GM12878 (cell line): ENCODE results near the gene SIPA1. TPM values are rescaled to one million over a fixed set of nuclear protein-coding genes. Genes with fewer than 3 reads are reported as not detected.
A peak's percentile ranks its signal among the peaks of the same experiment; 100 is the strongest.

Experiments used
- ATAC-seq: fragments of 200-7000 bp; cut with Tn5 transposase; 3 replicates; pipeline ENCODE4 v1.9.1; 2020; ENCODE audit warnings: mild to moderate bottlenecking, moderate library complexity
- BruUV-seq: library from RNA; stranded (reverse); fragments of 400-500 nt; replicated peaks from 2 replicates; lab custom pipeline; 2021; lab: Mats Ljungman, UMichigan
- CTCF ChIA-PET: fragments of 300-600 bp; sonication (Branson Sonifier 250); formaldehyde crosslinking; extraction: SDS; loops from one replicate; lab custom pipeline; 2021; ENCODE audit warnings: inconsistent platforms; lab: Yijun Ruan, JAX
- POLR2A ChIA-PET: fragments of 350-600 bp; formaldehyde crosslinking; extraction: SDS; loops from one replicate; lab custom pipeline; 2021; ENCODE audit warnings: inconsistent platforms; lab: Charles Lee
- RAD21 ChIA-PET: fragments of 300-600 bp; sonication (Branson Sonifier 250); formaldehyde crosslinking; loops from one replicate; lab custom pipeline; 2023; ENCODE audit warnings: antibody characterized with exemption; ENCODE audit not compliant: unreplicated experiment; lab: Charles Lee
- SMC1A ChIA-PET: fragments of 300-600 bp; sonication (Branson Sonifier 250); formaldehyde crosslinking; loops from one replicate; lab custom pipeline; 2023; ENCODE audit not compliant: unreplicated experiment, uncharacterized antibody; lab: Charles Lee
- DNase-seq: peaks from one replicate; pipeline ENCODE4 v3.0.0-alpha.2; 2011; ENCODE audit warnings: low read depth, low spot score
- FAIRE-seq: peaks from 3 replicates; lab custom pipeline; 2011; peaks lifted over from hg19 to GRCh38; lab: Jason Lieb, UNC
- H2AFZ ChIP-seq: 2 replicates; pipeline ENCODE4 v1.6.0; 2011; ENCODE audit warnings: low read depth, low read length, control low read depth; ENCODE audit not compliant: control insufficient read depth
- H3K27ac ChIP-seq: 2 replicates; pipeline ENCODE4 v1.5.1; 2011; ENCODE audit warnings: control low read depth; ENCODE audit not compliant: control insufficient read depth, insufficient read depth
- H3K27me3 ChIP-seq, 2 experiments: replicated peaks in 1 of 2; 2 replicates each; pipeline versions ENCODE4 v1.6.0 to v1.6.1; 2011; ENCODE audit warnings: low read length in 1 of 2; ENCODE audit not compliant: control insufficient read depth in 2 of 2, insufficient read depth in 2 of 2
- H3K36me3 ChIP-seq, 2 experiments: 2 replicates each; pipeline ENCODE4 v1.5.1; 2011; ENCODE audit warnings: low read length in 1 of 2; ENCODE audit not compliant: control insufficient read depth in 2 of 2, insufficient read depth in 2 of 2
- H3K4me1 ChIP-seq: 2 replicates; pipeline ENCODE4 v1.6.1; 2011; ENCODE audit warnings: mild to moderate bottlenecking, low read length, moderate library complexity, mixed read lengths; ENCODE audit not compliant: control insufficient read depth, insufficient read depth
- H3K4me2 ChIP-seq: 2 replicates; pipeline ENCODE4 v1.6.0; 2011; ENCODE audit warnings: control low read depth; ENCODE audit not compliant: control insufficient read depth, insufficient read depth
- H3K4me3 ChIP-seq: fragments of 200-600 bp; sonication (generic); 2 replicates; pipeline ENCODE4 v1.5.1; 2016
- H3K79me2 ChIP-seq: 2 replicates; pipeline ENCODE4 v1.6.0; 2011; ENCODE audit warnings: low read length; ENCODE audit not compliant: control insufficient read depth, insufficient read depth
- H3K9ac ChIP-seq: 2 replicates; pipeline ENCODE4 v1.8.0; 2011; ENCODE audit warnings: low read length, control low read depth, mixed read lengths; ENCODE audit not compliant: control insufficient read depth, insufficient read depth
- H3K9me3 ChIP-seq: replicated peaks from 3 replicates; pipeline ENCODE4 v1.5.1; 2011; ENCODE audit warnings: mild to moderate bottlenecking, low read length; ENCODE audit not compliant: control insufficient read depth, insufficient read depth
- H4K20me1 ChIP-seq: 2 replicates; pipeline ENCODE4 v1.6.0; 2011; ENCODE audit not compliant: control insufficient read depth, insufficient read depth
- CBX5 ChIP-seq: sonication (generic); IDR thresholded peaks from 2 replicates; pipeline ENCODE4 v1.6.1; 2016; ENCODE audit warnings: low read depth, moderate library complexity, mild to moderate bottlenecking, inconsistent platforms
- EGR1 ChIP-seq, 2 experiments: IDR thresholded peaks; 1 replicate in 1 of 2; 2 replicates in 1 of 2; pipeline ENCODE4 v1.6.1; 2011 to 2012; ENCODE audit warnings: low read depth in 2 of 2, low read length in 2 of 2, borderline replicate concordance in 1 of 2, mild to moderate bottlenecking in 1 of 2, moderate library complexity in 1 of 2
- FOS ChIP-seq: IDR thresholded peaks from 3 replicates; pipeline ENCODE4 v1.6.1; 2011; ENCODE audit warnings: borderline replicate concordance; ENCODE audit not compliant: insufficient read length; ENCODE audit errors: extremely low read depth
- HCFC1 ChIP-seq: fragments of 150-350 bp; IDR thresholded peaks from 2 replicates; pipeline ENCODE4 v1.6.1; 2014; ENCODE audit warnings: low read length
- JUND ChIP-seq: IDR thresholded peaks from 2 replicates; pipeline ENCODE4 v1.6.1; 2012; ENCODE audit warnings: low read depth, mild to moderate bottlenecking, low read length, improper control_type of control experiment, moderate library complexity
- MYC ChIP-seq: IDR thresholded peaks from 2 replicates; pipeline ENCODE4 v1.6.1; 2011; ENCODE audit warnings: mild to moderate bottlenecking, low read length, moderate library complexity, inconsistent platforms; ENCODE audit not compliant: insufficient read depth, insufficient replicate concordance, insufficient read length, severe bottlenecking
- POU2F2 ChIP-seq: IDR thresholded peaks from 3 replicates; pipeline ENCODE4 v1.6.1; 2011; ENCODE audit warnings: low read depth, mild to moderate bottlenecking, low read length, borderline replicate concordance
- RAD51 ChIP-seq: fragments of 450-650 bp; IDR thresholded peaks from 2 replicates; pipeline ENCODE4 v1.6.1; 2016; ENCODE audit warnings: moderate library complexity, mild to moderate bottlenecking, inconsistent platforms
- SREBF1 ChIP-seq: IDR thresholded peaks from 2 replicates; pipeline ENCODE4 v1.6.1; 2012; ENCODE audit warnings: mild to moderate bottlenecking, low read length
- TCF12 ChIP-seq: IDR thresholded peaks from 2 replicates; pipeline ENCODE4 v1.6.1; 2011; ENCODE audit warnings: low read depth, mild to moderate bottlenecking, low read length
- TCF3 ChIP-seq: IDR thresholded peaks from 2 replicates; pipeline ENCODE4 v1.6.1; 2012; ENCODE audit warnings: low read depth, mild to moderate bottlenecking, low read length, borderline replicate concordance; ENCODE audit not compliant: insufficient read depth
- ZBED1 ChIP-seq: IDR thresholded peaks from 2 replicates; pipeline ENCODE4 v1.6.1; 2016; ENCODE audit warnings: borderline replicate concordance
- ZNF274 ChIP-seq: IDR thresholded peaks from one replicate; pipeline ENCODE4 v1.8.0; 2011; ENCODE audit not compliant: insufficient read length, insufficient read depth
- ZZZ3 ChIP-seq: IDR thresholded peaks from 2 replicates; pipeline ENCODE4 v1.6.1; 2011; ENCODE audit warnings: low read depth; ENCODE audit not compliant: control insufficient read depth, insufficient read length
- WGBS: methylation state at CpG from one replicate; pipeline ENCODE4 v1.1.6; 2016; ENCODE audit warnings: low lambda C conversion rate; ENCODE audit not compliant: insufficient replicate concordance, insufficient coverage; ENCODE audit errors: missing lambda C conversion rate; 5-methylcytosine and 5-hydroxymethylcytosine counted together
- in situ Hi-C: fragments of 300-500 bp; cut with MboI; formaldehyde crosslinking; loops from 9 replicates; pipeline ENCODE4 v1.14.3; 2018; ENCODE audit warnings: mixed read lengths
- intact Hi-C: fragments of 100-400 bp; cut with micrococcal nuclease; formaldehyde crosslinking; loops from one replicate; pipeline ENCODE4 v1.14.2; 2022; ENCODE audit not compliant: unreplicated experiment
- polyA plus RNA-seq, 11 experiments: library from polyadenylated mRNA; depleted of rRNA in 4 of 11; unstranded in 6 of 11; stranded (reverse) in 5 of 11; fragments of >200 nt; fragmentation: Nextera tagmentation in 4 of 11; fragmentation: Illumina TruSeq in 1 of 11; extraction: Ambion mirVana in 4 of 11; extraction: Trizol in 1 of 11; gene quantifications; 1 replicate in 1 of 11; 2 replicates in 10 of 11; pipeline versions ENCODE4 v1.2.1 to v1.2.3, GENCODE V29; 2011 to 2016; ENCODE audit warnings: inconsistent platforms in 2 of 11, missing spikeins in 2 of 11, low read depth in 1 of 11
- total RNA-seq, 4 experiments: library from RNA; depleted of rRNA in 3 of 4; stranded (reverse); fragments of >200 nt in 3 of 4; fragmentation: Illumina TruSeq in 1 of 4; extraction: Trizol in 1 of 4; gene quantifications; 2 replicates each; pipeline versions ENCODE4 v1.2.1 to v1.2.3, GENCODE V29; 2013 to 2021
- TF ChIP-seq, protein P1 (sequence below): fragments of 450-650 bp; conservative IDR thresholded peaks from 2 replicates; pipeline ENCODE4 v1.6.1; 2017; ENCODE audit warnings: mild to moderate bottlenecking, moderate library complexity
- TF ChIP-seq, protein P2 (sequence below): fragments of 450-650 bp; IDR thresholded peaks from 2 replicates; pipeline ENCODE4 v1.6.1; 2018; ENCODE audit warnings: borderline replicate concordance, mild to moderate bottlenecking; ENCODE audit not compliant: partially characterized antibody

SIPA1 gene
- total and polyA plus RNA-seq, 10 of the 15 experiments (the other 5 are each of a cell fraction or from before 2014, with no cell fraction given) = 1.0 to 139 (median 33.4) TPM

DNA sequence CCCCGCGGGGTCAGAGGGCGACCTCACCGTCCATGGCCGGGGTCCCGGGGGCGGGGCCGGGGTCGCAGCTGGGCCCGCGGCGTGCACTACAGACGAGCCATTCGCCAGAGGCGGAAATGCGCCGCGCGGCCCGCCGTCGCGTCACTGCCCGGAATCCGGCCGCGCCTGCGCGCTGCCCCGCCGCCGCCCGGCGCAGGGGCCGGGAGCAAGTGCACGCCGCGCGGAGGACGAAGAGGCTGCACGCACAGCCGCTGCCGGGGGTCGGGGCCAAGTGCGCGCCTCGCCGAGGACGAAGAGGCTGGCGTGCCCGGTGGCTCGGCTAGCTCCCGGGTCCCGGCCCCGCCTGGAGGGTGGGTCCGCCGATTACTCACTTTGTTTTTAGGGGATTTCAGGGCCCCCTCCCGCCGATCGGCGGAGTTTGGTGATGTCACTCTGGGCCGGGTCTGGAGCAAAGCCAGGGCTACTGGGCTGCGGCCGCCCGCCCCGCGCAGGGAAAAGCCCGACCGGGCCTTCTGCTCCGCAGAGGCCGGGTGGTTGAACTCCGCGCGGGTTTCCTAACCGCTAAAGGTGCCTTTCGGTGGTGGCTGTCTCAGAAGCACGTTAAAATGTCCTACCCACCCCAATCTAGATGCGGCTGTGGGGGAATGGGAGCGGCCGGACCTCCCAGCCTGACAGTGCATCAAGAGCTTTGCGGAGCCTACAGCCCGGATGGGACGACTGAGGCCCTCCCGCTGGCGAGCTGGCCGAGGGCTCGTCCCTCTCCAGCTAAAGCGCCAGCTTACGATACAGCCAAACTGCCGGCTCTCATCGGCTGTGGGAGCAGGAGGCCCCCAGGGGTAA lies 25.1 kb downstream of the SIPA1 start, which contains the start of gene RELA (continued):
- TF ChIP-seq ZZZ3 = no peak
- no peak for TF ChIP-seq SREBF1
- TF ChIP-seq CBX5 = no peak
- TF ChIP-seq MYC = peak; percentile 69
- peak in 1 of 2 experiments; percentile 35; a peak in 1 of 3 replicates for TF ChIP-seq EGR1 (IDR thresholded peaks at IDR 0.05; ENCODE audit: borderline replicate concordance in 1 of 2, low read depth in 2 of 2, low read length in 2 of 2)
- peak; percentile 39; the same call in 1 of the 2 replicates for TF ChIP-seq HCFC1
- no peak; the same call in none of the 2 replicates for TF ChIP-seq TCF12
- TF ChIP-seq, all 136 proteins: peak for 58

- Histone ChIP-seq H4K20me1 (no peaks in the 10 kb centered on the region; the same call in none of the 2 replicates), H3K79me2 (peaks cover 26% of the 10 kb centered on the region), H3K9me3 (no peaks in the 10 kb centered on the region), H3K27ac (peak overlapping the region; percentile 98), H3K36me3 (peaks cover 7 to 8% of the 10 kb centered on the region in 2 experiments; a peak in 3 of 4 replicates), H3K4me2 (peak overlapping the region; percentile 83), H3K27me3 (no peaks in the 10 kb centered on the region), H3K9ac (peak overlapping the region; percentile 98), H2AFZ (no peak overlapping the region), H3K4me1 (peaks cover 9% of the 10 kb centered on the region), H3K4me3 (peak overlapping the region; percentile 91)
- intact Hi-C loops = loop anchor here (1.0 kb wide), 3 partner anchors 23 to 195 kb away; partner anchors contain the start of gene CFL1
- DNase-seq = no peak
- peak; percentile 93 for FAIRE-seq
- SMC1A ChIA-PET = interaction anchor here (1.1 to 3.0 kb wide), 6 partner anchors 8 to 129 kb away, joined by 3 to 19 read pairs (median 10); partner anchors contain the start of gene PCNX3
- BruUV-seq = no TSS peak
- RAD21 ChIA-PET = interaction anchor here (0.6 to 2.6 kb wide), 12 partner anchors 11 to 187 kb away, joined by 3 to 19 read pairs (median 6); partner anchors contain the start of genes AP5B1, KAT5, PCNX3 and SIPA1
- ATAC-seq = peak; percentile 64
- in situ Hi-C loops = no loop called here
- POLR2A ChIA-PET = interaction anchor here (0.6 to 5.5 kb wide), 13 partner anchors 11 to 226 kb away, joined by 3 to 88 read pairs (median 4); partner anchors contain the start of genes CCDC85B, KAT5, PCNX3 and SIPA1
- 2% methylated on average over 12 of the region's 15 CpGs for WGBS
- CTCF ChIA-PET = interaction anchor here (0.7 to 3.6 kb wide), 7 partner anchors 11 to 196 kb away, joined by 3 to 13 read pairs (median 8); partner anchors contain the start of genes KAT5, MUS81 and SIPA1
- TF ChIP-seq, protein P1, sequence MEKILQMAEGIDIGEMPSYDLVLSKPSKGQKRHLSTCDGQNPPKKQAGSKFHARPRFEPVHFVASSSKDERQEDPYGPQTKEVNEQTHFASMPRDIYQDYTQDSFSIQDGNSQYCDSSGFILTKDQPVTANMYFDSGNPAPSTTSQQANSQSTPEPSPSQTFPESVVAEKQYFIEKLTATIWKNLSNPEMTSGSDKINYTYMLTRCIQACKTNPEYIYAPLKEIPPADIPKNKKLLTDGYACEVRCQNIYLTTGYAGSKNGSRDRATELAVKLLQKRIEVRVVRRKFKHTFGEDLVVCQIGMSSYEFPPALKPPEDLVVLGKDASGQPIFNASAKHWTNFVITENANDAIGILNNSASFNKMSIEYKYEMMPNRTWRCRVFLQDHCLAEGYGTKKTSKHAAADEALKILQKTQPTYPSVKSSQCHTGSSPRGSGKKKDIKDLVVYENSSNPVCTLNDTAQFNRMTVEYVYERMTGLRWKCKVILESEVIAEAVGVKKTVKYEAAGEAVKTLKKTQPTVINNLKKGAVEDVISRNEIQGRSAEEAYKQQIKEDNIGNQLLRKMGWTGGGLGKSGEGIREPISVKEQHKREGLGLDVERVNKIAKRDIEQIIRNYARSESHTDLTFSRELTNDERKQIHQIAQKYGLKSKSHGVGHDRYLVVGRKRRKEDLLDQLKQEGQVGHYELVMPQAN = no peak
- no peak for TF ChIP-seq POU2F2
- no peak for TF ChIP-seq TCF3
- TF ChIP-seq ZBED1 = no peak
- TF ChIP-seq JUND = no peak
- no peak for TF ChIP-seq ZNF274
- TF ChIP-seq FOS = no peak
- TF ChIP-seq RAD51 = peak; percentile 77
- TF ChIP-seq, protein P2, sequence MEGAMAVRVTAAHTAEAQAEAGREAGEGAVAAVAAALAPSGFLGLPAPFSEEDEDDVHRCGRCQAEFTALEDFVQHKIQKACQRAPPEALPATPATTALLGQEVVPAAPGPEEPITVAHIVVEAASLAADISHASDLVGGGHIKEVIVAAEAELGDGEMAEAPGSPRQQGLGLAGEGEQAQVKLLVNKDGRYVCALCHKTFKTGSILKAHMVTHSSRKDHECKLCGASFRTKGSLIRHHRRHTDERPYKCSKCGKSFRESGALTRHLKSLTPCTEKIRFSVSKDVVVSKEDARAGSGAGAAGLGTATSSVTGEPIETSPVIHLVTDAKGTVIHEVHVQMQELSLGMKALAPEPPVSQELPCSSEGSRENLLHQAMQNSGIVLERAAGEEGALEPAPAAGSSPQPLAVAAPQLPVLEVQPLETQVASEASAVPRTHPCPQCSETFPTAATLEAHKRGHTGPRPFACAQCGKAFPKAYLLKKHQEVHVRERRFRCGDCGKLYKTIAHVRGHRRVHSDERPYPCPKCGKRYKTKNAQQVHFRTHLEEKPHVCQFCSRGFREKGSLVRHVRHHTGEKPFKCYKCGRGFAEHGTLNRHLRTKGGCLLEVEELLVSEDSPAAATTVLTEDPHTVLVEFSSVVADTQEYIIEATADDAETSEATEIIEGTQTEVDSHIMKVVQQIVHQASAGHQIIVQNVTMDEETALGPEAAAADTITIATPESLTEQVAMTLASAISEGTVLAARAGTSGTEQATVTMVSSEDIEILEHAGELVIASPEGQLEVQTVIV = no peak
Observed at GRCh38 chr11:65663639-65664200, 25.8 kb downstream of the SIPA1 start.
